NCI-H146 (cell line): ENCODE results near the gene GMEB1.
"Not testable (repeated sequence)": the region's sequence is repeated elsewhere in the genome, so short reads cannot be mapped to it uniquely, and the experiment has no call there.

Source experiments
- DNase-seq: peaks from one replicate; lab custom pipeline; 2025; lab: John Stamatoyannopoulos, UW

Gene GMEB1, protein sequence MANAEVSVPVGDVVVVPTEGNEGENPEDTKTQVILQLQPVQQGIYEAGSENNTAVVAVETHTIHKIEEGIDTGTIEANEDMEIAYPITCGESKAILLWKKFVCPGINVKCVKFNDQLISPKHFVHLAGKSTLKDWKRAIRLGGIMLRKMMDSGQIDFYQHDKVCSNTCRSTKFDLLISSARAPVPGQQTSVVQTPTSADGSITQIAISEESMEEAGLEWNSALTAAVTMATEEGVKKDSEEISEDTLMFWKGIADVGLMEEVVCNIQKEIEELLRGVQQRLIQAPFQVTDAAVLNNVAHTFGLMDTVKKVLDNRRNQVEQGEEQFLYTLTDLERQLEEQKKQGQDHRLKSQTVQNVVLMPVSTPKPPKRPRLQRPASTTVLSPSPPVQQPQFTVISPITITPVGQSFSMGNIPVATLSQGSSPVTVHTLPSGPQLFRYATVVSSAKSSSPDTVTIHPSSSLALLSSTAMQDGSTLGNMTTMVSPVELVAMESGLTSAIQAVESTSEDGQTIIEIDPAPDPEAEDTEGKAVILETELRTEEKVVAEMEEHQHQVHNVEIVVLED

GRCh38 chr1:28668191-28668955 lies at the start of gene GMEB1:
Gene GMEB1, plus strand, starts transcription at chr1:28668784. Its CDS starts 14,829 bp downstream, at chr1:28683613.
- DNase-seq, result peak; percentile 84

DNA sequence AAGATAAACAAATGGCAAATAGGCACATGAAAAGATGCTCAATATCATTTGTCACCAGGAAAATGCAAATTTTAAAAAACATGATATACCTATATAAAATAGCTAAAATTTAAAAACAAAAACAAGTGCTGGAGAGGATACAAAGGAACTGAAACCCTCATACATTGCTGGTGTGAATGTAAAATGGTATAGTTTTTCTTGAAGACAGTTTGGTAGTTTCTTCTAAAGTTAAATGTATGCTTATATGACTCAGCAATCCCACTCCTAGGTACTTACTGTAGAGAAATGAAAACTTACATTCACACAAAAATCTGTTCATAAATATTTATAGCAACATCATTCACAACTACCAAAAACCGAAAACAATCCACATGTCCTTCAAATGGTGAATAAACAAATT lies 36.9 kb upstream of the GMEB1 start:
- no peak for DNase-seq

DNA sequence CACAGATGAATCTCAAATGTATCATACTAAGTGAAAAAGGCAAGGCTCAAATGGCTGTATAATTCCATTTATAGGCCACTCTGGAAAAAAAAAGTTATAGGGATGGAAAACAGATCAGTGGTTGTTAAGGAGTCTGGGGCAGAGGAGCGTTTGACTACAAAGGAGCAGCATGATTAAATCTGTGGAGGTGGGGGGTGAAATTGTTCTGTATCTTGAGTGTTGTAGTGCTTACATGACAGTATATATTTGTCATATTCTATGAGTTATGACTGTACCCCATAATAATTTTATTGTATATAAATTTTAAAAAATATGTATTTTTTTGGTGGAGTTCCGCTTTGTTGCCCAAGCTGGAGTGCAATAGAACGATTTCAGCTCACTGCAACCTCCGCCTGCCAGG lies 36.0 kb upstream of the GMEB1 start:
- DNase-seq, result no peak

DNA sequence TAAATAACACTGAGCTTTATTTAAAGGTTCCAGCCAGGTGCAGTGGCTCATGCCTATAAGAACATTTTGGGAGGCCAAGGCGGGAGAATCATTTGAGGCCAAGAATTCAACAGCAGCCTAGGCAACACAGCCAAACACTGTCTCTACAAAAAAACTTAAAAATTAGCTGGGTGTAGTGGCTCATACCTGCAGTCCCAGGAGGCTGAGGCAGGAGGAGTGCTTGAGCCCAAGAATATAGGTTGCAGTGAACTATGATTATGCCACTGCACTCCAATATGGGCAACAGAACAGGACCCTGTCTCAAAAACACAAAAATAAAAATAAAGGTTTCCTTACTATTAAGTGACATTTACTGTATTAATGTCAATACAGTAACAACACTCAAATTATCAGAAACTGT lies 27.8 kb upstream of the GMEB1 start:
- no peak for DNase-seq

- DNase-seq, result no peak
Observed at GRCh38 chr1:28642056-28642846, 26.3 kb upstream of the GMEB1 start.

GRCh38 chr1:28642847-28643635 lies 25.5 kb upstream of the GMEB1 start, which contains the start of gene TAF12:
Gene TAF12, minus strand, starts transcription at chr1:28643067. Its CDS starts 20,986 bp downstream, at chr1:28622081.
- peak; percentile 89 for DNase-seq

DNA sequence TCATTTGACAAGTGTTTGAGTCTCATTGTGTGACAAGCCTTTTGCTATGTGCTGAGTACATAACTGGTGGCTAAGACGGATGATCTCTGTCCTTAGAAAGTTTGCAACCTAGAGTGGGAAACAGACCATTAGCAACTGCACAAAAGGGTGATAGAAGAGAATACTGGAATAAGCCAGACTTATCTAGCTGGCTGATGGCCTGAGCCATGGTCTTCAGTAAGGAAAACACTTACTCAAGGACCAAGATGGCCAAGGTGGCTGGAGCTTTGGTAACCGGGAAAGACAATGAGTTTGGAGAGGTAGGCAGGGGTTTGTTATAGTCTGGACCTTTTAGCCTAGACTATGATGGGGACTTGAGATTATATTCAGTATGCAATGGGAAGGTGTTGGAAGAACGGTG lies 24.1 kb upstream of the GMEB1 start:
- no peak for DNase-seq

DNA sequence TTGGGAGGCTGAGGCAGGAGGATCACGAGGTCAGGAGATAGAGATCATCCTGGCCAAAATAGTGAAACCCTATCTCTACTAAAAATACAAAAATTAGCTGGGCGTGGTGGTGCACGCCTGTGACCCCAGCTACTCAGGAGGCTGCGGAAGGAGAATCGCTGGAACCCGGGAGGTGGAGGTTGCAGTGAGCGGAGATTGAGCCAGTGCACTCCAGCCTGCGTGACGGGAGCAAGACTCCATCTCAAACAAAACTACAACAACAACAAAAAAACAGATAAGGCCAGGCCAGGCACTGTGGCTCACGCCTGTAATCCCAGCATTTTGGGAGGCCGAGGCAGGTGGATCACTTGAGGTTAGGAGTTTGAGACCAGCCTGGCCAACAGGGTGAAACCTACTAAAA lies 23.2 kb upstream of the GMEB1 start:
- DNase-seq, result not testable (repeated sequence)

- no peak for DNase-seq
Observed at GRCh38 chr1:28646040-28646439, 22.5 kb upstream of the GMEB1 start.

- DNase-seq, result peak; percentile 85
Observed at GRCh38 chr1:28648008-28648473, 20.5 kb upstream of the GMEB1 start.

DNA sequence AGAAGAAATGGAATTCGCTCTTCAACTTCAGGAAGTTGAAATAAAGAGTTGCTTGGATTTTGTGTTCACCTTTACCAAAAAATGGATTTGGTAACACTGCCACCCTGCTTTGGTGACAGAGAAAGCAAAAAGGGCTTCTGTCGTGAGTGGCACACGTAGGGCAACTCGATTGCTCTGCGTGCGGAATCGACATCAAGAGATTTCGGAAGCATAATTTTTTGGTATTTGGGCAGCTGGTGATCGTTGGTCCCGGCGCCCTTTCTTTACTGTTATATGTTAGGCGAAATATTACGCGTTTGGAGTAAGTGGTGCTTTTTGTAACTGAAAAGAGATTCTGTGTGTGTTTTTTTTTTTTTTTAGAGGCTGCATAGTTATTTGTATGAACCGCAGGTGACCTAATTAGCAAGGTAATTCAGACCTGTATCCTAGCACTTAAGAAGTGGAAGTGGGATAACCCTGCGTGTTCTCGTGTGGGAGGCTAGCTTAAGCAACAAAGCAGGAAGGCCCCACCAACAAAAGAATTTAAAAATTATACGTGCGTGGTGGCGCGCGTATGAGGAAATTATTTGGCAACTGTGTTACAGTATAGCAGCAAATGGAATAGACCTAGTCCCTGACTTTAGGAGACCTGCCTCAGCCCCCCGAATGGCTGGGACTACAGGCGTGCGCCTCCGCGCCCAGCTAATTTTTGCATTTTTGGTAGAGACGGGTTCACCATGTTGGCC lies 19.9 kb upstream of the GMEB1 start, which contains the start of gene RNU11:
RNU11 (plus strand) TSS at position 127 of the 725 bp plus-strand sequence.
- DNase-seq, result peak; percentile 94

DNA sequence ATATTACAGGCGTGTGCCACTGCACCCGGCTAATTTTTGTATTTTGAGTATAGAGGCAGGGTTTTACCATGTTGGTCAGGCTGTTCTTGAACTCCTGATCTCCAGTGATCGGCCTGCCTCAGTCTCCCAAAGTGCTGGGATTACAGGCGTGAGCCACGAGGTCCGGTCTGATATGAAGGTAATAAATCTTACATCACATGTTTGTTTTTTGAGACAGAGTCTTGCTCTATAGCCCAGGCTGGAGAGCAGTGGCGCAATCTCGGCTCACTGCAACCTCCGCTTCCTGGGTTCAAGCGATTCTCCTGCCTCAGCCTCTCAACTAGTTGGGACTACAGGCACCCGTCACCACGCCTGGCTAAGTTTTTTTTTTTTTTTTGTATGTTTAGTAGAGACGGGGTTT lies 15.5 kb upstream of the GMEB1 start:
- DNase-seq, result not testable (repeated sequence)

GRCh38 chr1:28653870-28654269 lies 14.7 kb upstream of the GMEB1 start:
- peak; percentile 23 for DNase-seq

DNA sequence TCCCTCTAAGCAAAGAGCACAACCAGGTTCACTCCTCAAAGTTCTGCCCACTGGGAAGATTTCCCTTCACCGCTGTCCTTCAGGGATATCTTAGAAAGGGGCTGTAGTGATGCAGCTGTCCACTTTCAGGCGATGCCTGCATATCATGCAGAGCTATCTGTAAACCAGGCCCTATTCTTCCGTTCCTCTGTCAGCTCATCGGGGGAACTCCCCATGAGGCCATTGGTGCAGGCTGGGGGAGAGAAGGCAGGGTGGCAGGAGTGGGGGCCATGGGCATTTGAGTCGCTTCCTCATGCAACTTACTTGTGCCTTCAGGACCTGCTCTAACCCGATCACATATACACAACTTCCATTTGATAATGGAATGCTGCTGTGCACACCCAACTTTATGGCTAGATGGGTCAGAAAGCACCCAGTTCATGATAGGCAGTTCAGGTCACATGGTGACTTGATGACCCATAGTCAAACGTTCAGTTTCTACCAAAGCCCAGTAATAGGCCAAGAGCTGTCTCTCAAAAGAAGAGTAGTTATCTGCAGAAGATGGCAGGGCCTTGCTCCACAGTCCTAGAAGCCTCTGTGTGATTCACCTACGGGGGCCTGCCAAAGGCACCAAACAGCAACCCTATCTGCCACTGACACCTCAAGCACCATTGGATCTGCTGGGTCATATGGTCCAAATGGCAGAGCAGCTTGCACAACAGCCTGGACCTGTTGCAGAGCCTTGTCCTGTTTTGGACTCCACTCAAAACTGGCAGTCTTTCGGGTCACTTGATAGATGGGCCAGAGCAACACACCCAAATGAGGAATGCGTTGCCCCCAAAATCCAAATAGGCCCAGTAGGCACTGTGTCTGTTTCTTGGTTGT lies 12.9 kb upstream of the GMEB1 start:
- DNase-seq, result not testable (repeated sequence)

DNA sequence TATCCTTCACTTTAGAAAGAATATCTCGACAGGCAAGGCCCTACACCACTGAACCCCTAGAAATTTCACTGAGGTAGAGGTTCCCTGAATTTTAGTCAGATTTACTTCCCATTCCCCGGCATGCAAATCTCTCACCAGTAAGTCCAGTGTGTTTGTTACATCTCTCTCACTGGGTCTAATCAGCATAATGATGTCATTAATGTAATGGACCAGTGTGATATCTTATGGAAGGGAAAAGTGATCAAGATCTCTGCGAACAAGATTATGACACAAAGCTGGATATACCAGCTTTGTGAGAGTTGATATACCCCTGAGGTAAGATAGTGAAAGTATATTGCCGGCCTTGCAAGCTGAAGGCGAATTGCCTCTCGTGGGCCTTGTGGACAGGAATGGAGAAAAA lies 12.2 kb upstream of the GMEB1 start:
- no peak for DNase-seq

DNA sequence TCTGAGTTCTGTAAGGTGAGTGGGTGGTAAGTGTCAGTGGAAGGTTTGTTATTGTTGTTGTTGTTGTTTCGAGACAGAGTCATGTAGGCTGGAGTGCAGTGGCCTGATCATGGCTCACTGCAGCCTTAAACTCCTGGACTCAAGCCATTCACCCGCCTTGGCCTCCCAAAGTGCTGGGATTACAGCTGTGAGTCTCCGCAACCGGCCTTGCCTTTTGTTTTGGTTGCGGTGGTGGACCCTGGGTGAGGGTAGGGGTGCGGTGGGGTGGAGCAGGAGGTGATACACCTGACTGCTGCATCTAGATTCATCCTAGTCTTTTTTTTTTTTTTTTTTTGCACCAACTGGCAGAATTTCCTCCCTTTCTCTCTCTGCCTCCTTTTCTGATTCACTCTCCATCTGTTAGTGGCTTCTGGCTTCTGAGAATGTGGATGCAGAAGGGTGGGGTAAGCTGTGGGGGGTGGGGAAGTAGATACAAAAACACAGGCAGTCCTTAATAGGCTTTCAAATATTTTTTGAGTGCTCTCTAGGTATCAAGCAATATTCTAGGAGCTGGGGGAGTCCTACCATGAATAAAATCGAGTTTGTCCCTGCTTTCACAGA lies 4.6 kb upstream of the GMEB1 start:
- DNase-seq, result no peak

- no peak for DNase-seq
Observed at GRCh38 chr1:28666806-28667205, 1.8 kb upstream of the GMEB1 start.

GRCh38 chr1:28668956-28669723 lies 556 bp downstream of the GMEB1 start:
- DNase-seq, result peak; percentile 80
